Measurements from ENCODE around the gene SFTA2. TPM values are rescaled to one million over a fixed set of nuclear protein-coding genes. Genes with fewer than 3 reads are reported as not detected.

SFTA2 gene
- total RNA-seq, 1 experiment from 2014 or later, result not detected

DNA sequence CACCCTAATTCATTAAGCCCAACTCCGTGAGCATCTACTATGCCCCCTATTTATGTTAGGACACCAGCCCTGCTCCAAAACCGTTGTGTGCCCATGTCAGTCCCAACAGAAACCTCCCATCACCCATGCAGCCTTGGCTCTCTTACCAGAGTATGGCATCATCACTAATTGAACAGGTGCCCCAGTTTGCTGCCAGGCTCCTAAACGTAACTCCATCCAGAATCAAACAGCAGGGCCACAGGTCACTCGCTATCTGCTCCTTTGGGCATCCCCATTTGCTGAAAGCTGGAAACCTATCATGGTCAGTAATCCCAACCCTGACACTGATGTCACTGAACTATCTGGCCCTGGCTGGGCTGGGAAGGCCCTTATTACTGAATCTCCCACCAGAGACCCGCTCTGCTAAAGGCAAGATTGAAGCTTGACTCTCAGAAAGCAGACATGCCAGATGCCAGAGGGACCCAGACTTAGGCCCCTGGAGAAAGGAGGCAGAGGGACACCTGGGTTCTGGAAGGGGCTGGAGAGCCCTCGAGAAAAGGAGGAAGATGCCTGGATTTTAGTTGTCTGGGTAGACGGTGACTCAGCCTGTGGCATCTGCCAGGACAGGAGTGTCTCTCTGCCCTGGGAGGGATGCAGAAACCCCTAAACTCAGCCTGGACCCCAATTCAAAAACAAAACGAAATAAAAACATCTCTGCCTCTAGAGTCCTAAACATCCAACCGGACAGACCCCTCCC is 22.8 kb upstream of the SFTA2 start (continued):
- TF ChIP-seq, protein P1, sequence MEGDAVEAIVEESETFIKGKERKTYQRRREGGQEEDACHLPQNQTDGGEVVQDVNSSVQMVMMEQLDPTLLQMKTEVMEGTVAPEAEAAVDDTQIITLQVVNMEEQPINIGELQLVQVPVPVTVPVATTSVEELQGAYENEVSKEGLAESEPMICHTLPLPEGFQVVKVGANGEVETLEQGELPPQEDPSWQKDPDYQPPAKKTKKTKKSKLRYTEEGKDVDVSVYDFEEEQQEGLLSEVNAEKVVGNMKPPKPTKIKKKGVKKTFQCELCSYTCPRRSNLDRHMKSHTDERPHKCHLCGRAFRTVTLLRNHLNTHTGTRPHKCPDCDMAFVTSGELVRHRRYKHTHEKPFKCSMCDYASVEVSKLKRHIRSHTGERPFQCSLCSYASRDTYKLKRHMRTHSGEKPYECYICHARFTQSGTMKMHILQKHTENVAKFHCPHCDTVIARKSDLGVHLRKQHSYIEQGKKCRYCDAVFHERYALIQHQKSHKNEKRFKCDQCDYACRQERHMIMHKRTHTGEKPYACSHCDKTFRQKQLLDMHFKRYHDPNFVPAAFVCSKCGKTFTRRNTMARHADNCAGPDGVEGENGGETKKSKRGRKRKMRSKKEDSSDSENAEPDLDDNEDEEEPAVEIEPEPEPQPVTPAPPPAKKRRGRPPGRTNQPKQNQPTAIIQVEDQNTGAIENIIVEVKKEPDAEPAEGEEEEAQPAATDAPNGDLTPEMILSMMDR (IDR thresholded peaks at IDR 0.05 in 2 of 3, conservative IDR thresholded peaks at IDR 0.05 in 1 of 3; ENCODE audit: borderline replicate concordance in 1 of 3, insufficient read depth in 1 of 3, low read depth in 2 of 3, low read length in 2 of 3), result no peak
- no peak for TF ChIP-seq POLR2AphosphoS5 (IDR thresholded peaks at IDR 0.05; ENCODE audit: low read depth, low read length)
- no peak for TF ChIP-seq CEBPB (IDR thresholded peaks at IDR 0.05; ENCODE audit: low read depth)
- TF ChIP-seq, protein P2, sequence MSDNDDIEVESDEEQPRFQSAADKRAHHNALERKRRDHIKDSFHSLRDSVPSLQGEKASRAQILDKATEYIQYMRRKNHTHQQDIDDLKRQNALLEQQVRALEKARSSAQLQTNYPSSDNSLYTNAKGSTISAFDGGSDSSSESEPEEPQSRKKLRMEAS (IDR thresholded peaks at IDR 0.05), result no peak
- TF ChIP-seq FOSL1 (IDR thresholded peaks at IDR 0.05; ENCODE audit: low read depth), result no peak

DNA sequence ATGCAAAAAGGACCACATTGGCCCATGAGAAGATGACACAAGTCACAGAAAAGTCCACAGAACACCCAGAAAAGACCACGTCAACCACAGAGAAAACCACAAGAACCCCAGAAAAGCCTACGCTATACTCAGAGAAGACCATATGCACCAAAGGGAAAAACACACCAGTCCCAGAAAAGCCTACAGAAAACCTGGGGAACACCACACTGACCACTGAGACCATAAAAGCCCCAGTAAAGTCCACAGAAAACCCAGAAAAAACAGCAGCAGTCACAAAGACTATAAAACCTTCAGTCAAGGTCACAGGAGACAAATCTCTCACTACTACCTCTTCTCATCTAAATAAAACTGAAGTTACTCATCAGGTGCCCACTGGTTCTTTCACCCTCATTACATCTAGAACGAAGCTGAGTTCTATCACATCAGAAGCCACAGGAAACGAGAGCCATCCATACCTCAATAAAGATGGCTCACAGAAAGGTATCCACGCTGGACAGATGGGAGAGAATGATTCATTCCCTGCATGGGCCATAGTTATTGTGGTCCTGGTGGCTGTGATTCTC is 20.0 kb upstream of the SFTA2 start:
- no peak overlapping the region for H2AFZ ChIP-seq (ENCODE audit: low read depth, low read length, poor library complexity, severe bottlenecking)
- BruUV-seq (replicated peaks), result no TSS peak
- H3K9me3 ChIP-seq (ENCODE audit: control insufficient read depth in 1 of 2, insufficient read depth in 1 of 2, low read depth in 1 of 2, low read length in 2 of 2), result no peaks in the 10 kb centered on the region
- RAD21 ChIA-PET (ENCODE audit: low non-redundant PET in 1 of 2, low total read pairs in 2 of 2, uncharacterized antibody in 2 of 2, unreplicated experiment in 2 of 2), result no interaction called here
- no peaks in the 10 kb centered on the region for H4K20me1 ChIP-seq (ENCODE audit: insufficient read depth)
- POLR2A ChIA-PET, result no interaction called here
- no peaks in the 10 kb centered on the region for H3K36me3 ChIP-seq (ENCODE audit: control insufficient read depth in 1 of 2, insufficient read depth in 2 of 2, low read length in 2 of 2)
- no peak for ATAC-seq
- no peaks in the 10 kb centered on the region for H3K27me3 ChIP-seq (ENCODE audit: insufficient read depth, low read length)
- DNase-seq (ENCODE audit: low read depth, low spot score), result no peak
- CTCF ChIA-PET, result no interaction called here
- no peaks in the 10 kb centered on the region for H3K9me2 ChIP-seq (ENCODE audit: insufficient read depth)
- no peak overlapping the region for H3K27ac ChIP-seq (ENCODE audit: low read depth, low read length)
- H3K79me2 ChIP-seq (ENCODE audit: insufficient read depth, low read length), result no peaks in the 10 kb centered on the region
- no peak overlapping the region for H3K9ac ChIP-seq (ENCODE audit: low read length)
- no peak overlapping the region for H3K4me3 ChIP-seq (replicated peaks in 1 of 2; ENCODE audit: low read depth in 1 of 2, low read length in 2 of 2)
- intact Hi-C loops (cut with micrococcal nuclease), result no loop called here
- TF ChIP-seq, protein P3, sequence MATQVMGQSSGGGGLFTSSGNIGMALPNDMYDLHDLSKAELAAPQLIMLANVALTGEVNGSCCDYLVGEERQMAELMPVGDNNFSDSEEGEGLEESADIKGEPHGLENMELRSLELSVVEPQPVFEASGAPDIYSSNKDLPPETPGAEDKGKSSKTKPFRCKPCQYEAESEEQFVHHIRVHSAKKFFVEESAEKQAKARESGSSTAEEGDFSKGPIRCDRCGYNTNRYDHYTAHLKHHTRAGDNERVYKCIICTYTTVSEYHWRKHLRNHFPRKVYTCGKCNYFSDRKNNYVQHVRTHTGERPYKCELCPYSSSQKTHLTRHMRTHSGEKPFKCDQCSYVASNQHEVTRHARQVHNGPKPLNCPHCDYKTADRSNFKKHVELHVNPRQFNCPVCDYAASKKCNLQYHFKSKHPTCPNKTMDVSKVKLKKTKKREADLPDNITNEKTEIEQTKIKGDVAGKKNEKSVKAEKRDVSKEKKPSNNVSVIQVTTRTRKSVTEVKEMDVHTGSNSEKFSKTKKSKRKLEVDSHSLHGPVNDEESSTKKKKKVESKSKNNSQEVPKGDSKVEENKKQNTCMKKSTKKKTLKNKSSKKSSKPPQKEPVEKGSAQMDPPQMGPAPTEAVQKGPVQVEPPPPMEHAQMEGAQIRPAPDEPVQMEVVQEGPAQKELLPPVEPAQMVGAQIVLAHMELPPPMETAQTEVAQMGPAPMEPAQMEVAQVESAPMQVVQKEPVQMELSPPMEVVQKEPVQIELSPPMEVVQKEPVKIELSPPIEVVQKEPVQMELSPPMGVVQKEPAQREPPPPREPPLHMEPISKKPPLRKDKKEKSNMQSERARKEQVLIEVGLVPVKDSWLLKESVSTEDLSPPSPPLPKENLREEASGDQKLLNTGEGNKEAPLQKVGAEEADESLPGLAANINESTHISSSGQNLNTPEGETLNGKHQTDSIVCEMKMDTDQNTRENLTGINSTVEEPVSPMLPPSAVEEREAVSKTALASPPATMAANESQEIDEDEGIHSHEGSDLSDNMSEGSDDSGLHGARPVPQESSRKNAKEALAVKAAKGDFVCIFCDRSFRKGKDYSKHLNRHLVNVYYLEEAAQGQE (IDR thresholded peaks at IDR 0.05; ENCODE audit: low read depth), result no peak
- TF ChIP-seq, protein P2 (IDR thresholded peaks at IDR 0.05), result no peak
- TF ChIP-seq YY1 (IDR thresholded peaks at IDR 0.05; ENCODE audit: extremely low read depth, insufficient replicate concordance, low read depth, low read length) (no peak), SRF (IDR thresholded peaks at IDR 0.05; ENCODE audit: low read depth) (no peak), TCF7L2 (IDR thresholded peaks at IDR 0.05; ENCODE audit: borderline replicate concordance, extremely low read depth, insufficient read depth, insufficient read length) (no peak), POLR2AphosphoS5 (IDR thresholded peaks at IDR 0.05; ENCODE audit: low read depth, low read length) (no peak), JUND (IDR thresholded peaks at IDR 0.05) (no peak), SP1 (IDR thresholded peaks at IDR 0.05; ENCODE audit: low read depth) (no peak), EZH2phosphoT487 (IDR thresholded peaks at IDR 0.05; ENCODE audit: borderline replicate concordance) (no peak), EZH2 (IDR thresholded peaks at IDR 0.05) (no peak), CEBPB (IDR thresholded peaks at IDR 0.05; ENCODE audit: low read depth) (no peak), EGR1 (IDR thresholded peaks at IDR 0.05; ENCODE audit: low read depth) (no peak), SIN3A (IDR thresholded peaks at IDR 0.05; ENCODE audit: low read depth) (no peak)
- TF ChIP-seq, protein P1 (IDR thresholded peaks at IDR 0.05 in 2 of 3, conservative IDR thresholded peaks at IDR 0.05 in 1 of 3; ENCODE audit: borderline replicate concordance in 1 of 3, insufficient read depth in 1 of 3, low read depth in 2 of 3, low read length in 2 of 3), result no peak
- H3K4me2 ChIP-seq (ENCODE audit: low read length), result no peak overlapping the region
- no peaks in the 10 kb centered on the region for H3K4me1 ChIP-seq (ENCODE audit: control insufficient read depth in 1 of 2, insufficient read depth in 2 of 2, low read length in 2 of 2)
